IPS-15b (cell line): ENCODE data around the gene NUDT21.

Experiments
- H3K27me3 ChIP-seq: one replicate; pipeline ENCODE4 v1.6.1; 2013; ENCODE audit warnings: low read length; ENCODE audit not compliant: control insufficient read depth, insufficient read depth
- H3K36me3 ChIP-seq: one replicate; pipeline ENCODE4 v1.6.1; 2013; ENCODE audit warnings: low read length; ENCODE audit not compliant: control insufficient read depth, insufficient read depth
- H3K4me1 ChIP-seq: one replicate; pipeline ENCODE4 v1.6.1; 2013; ENCODE audit warnings: mild to moderate bottlenecking, low read length; ENCODE audit not compliant: control insufficient read depth, insufficient read depth
- H3K4me3 ChIP-seq: one replicate; pipeline ENCODE4 v1.5.1; 2013; ENCODE audit warnings: low read depth, low read length
- H3K9ac ChIP-seq: one replicate; pipeline ENCODE4 v1.6.1; 2013; ENCODE audit warnings: low read depth, mild to moderate bottlenecking, low read length
- H3K9me3 ChIP-seq: one replicate; pipeline ENCODE4 v1.6.1; 2013; ENCODE audit warnings: mild to moderate bottlenecking, low read length; ENCODE audit not compliant: control insufficient read depth, insufficient read depth

The NUDT21 gene

GRCh38 chr16:56457927-56458470, 6.9 kb upstream of the NUDT21 start:
- Histone ChIP-seq H3K36me3 (peaks cover 19% of the 10 kb centered on the region), H3K27me3 (no peaks in the 10 kb centered on the region), H3K9me3 (no peaks in the 10 kb centered on the region), H3K4me3 (no peak overlapping the region), H3K4me1 (no peaks in the 10 kb centered on the region), H3K9ac (no peak overlapping the region)

DNA sequence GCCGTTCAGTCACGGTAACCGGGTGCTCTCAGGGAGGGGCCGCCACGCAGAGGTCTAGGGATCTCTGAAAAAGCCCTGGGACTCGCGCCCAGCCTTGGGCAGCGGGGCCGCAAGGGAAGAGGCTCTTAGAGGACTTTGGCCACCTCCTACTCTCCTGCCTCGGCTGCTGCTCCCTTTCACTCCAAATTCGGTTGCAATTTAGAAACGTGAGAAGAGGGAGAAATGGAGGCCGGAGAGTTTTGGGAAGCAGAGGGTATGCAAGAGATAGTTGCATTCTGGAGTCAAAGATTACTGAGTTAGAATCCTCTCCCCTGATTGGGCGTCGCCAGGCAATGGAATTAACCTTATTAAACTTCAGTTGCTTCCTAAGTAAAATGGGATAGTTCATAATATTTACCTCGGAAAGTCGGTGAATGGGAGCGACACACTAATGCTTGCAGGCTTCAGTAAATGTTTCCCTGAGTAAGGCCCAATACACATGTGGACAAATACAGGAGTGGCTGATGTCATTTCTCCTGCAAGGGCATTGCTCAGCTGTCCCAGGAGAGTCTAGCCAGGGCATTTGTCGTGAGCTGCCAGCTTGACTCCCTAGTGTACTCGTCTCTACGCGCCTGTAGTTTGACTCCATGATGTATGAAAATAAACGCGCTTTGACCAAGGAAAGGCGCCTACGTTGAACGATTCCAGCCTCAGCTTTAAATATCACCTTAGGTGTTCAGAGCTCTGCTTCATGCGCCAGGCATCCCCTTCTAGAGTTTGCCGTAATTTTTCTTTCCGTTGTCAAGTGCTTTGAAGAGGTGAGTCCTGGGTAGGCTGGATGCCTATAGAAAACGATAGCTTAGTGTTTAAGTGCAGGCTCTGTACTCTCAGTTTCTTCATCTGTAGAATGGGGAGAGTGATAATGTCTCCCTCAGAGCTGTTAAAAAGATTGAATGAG, 889 bp upstream of the NUDT21 start:
- peaks cover 10% of the 10 kb centered on the region for H3K36me3 ChIP-seq
- peak overlapping the region; percentile 96 for H3K4me3 ChIP-seq
- H3K9ac ChIP-seq = peak overlapping the region; percentile 86
- no peaks in the 10 kb centered on the region for H3K27me3 ChIP-seq
- peaks cover 14% of the 10 kb centered on the region for H3K4me1 ChIP-seq
- no peaks in the 10 kb centered on the region for H3K9me3 ChIP-seq

- Histone ChIP-seq H3K36me3 (peaks cover 2% of the 10 kb centered on the region), H3K27me3 (no peaks in the 10 kb centered on the region), H3K9ac (peak overlapping the region; percentile 79)
These were observed 702 bp downstream of the NUDT21 start for GRCh38 chr16:56450275-56450985.

DNA sequence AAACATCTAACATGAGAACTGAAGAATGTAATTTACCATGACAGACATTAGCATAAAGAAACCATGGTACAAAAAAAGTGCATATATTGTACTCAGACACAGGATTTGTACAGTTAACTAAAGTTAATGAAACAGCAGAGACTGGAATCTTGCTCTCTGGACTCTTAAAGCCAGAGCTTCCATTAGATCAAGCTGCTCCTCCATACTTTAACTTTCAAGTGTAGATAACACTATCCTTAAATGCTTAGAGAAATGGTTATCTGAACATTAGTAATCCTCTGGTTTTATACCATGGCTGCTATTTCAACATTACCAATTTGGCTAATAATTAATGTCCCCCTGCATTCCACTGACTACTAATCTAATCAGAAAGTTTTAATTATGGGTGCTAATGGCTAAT, 3.1 kb downstream of the NUDT21 start:
- Histone ChIP-seq H3K36me3 (peaks cover 5% of the 10 kb centered on the region), H3K4me3 (no peak overlapping the region), H3K27me3 (no peaks in the 10 kb centered on the region), H3K9ac (peak overlapping the region; percentile 26), H3K9me3 (no peaks in the 10 kb centered on the region), H3K4me1 (peaks cover 14% of the 10 kb centered on the region)

More at GRCh38 chr16:56450275-56450985, 702 bp downstream of the NUDT21 start:
- Histone ChIP-seq H3K9me3 (no peaks in the 10 kb centered on the region), H3K4me3 (peak overlapping the region; percentile 96), H3K4me1 (peaks cover 14% of the 10 kb centered on the region)

- H3K27me3 ChIP-seq = no peaks in the 10 kb centered on the region
- H3K36me3 ChIP-seq = peaks cover 5% of the 10 kb centered on the region
- no peak overlapping the region for H3K9ac ChIP-seq
- no peaks in the 10 kb centered on the region for H3K9me3 ChIP-seq
- peaks cover 9% of the 10 kb centered on the region for H3K4me1 ChIP-seq
- H3K4me3 ChIP-seq = no peak overlapping the region
These were observed 3.8 kb downstream of the NUDT21 start for GRCh38 chr16:56447286-56447685.

DNA sequence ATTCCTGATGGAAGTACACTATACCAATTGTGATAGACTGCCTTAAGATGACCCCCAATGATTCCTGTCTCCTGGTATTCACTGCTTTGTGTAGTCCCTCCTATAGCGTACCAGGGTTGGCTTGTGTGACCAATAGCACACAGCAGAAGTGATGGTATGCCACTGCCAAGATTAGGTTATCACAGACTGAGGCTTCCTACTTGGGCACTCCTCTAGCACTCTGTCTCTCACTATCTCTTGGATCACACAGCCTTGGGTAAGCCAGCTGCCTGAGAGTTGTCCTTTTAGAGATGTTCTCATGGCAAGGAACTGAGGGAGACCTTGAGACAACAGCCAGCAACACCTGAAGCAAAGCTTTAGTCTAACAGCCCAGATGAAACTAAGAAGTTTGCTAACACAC, 13.1 kb downstream of the NUDT21 start:
- Histone ChIP-seq H3K9me3 (no peaks in the 10 kb centered on the region), H3K9ac (no peak overlapping the region), H3K36me3 (peaks cover 15% of the 10 kb centered on the region), H3K4me1 (no peaks in the 10 kb centered on the region), H3K27me3 (no peaks in the 10 kb centered on the region), H3K4me3 (no peak overlapping the region)

DNA sequence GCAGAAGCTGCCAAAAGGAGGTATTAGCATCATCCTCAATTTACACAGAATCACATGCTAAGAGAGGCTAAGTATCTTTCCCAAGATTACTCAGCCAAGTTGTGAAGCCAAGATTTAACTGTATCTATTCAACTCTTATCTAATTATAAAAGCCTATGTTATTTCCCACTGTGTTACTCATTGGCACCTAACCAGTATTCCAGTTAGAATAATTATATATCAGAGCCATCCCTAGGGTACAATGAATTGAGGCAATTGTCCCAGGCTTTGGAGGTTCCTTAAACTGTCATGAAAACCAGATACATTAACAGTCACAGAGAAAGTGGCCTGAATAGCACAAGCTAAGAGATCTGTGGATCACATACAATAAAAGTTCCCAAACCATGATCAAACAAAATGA, 14.9 kb downstream of the NUDT21 start:
- Histone ChIP-seq H3K9ac (no peak overlapping the region), H3K4me3 (no peak overlapping the region), H3K27me3 (no peaks in the 10 kb centered on the region), H3K36me3 (peaks cover 15% of the 10 kb centered on the region), H3K9me3 (no peaks in the 10 kb centered on the region), H3K4me1 (no peaks in the 10 kb centered on the region)

DNA sequence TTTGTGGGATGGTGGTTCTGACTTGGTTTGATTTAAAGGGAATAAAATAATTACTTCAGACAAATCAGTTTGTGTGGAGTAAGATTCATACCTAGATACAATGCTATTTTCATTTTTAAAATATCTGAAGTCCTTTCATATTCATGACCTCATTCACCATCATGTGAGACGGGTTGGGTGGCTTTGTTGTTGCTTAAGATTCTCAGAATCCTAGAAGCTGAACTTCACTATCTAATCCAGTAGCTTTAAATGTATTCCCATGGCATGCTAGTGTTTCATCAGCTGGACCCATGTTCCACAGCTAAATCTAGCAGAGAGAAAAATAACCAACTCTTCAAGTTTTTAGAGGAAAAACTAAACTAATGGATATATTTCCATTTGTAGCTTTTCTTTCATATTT, 23.0 kb downstream of the NUDT21 start:
- H3K27me3 ChIP-seq = peaks cover 7% of the 10 kb centered on the region
- peaks cover 10% of the 10 kb centered on the region for H3K4me1 ChIP-seq
- H3K9me3 ChIP-seq = no peaks in the 10 kb centered on the region
- no peak overlapping the region for H3K4me3 ChIP-seq
- no peaks in the 10 kb centered on the region for H3K36me3 ChIP-seq
- H3K9ac ChIP-seq = no peak overlapping the region

DNA sequence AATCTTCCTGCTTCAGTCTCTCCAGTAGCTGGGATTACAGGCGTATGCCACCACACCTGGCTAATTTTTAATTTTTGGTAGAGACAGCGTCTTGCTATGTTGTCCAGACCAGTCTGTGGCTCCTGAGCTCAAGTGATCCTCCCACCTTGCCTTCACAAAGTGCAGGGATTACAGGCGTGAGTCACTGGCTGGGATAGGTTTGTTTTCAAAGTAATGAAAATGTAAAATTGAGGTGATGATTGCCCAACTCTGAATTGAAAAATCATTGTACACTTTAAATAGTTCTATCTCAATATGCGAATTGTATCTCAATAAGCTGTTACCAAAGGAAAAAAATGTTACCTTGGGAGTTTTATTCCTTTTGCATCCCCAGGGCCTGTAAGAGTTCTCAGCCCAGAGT, 24.5 kb downstream of the NUDT21 start:
- no peaks in the 10 kb centered on the region for H3K36me3 ChIP-seq
- H3K4me3 ChIP-seq = no peak overlapping the region
- peaks cover 7% of the 10 kb centered on the region for H3K27me3 ChIP-seq
- H3K4me1 ChIP-seq = peaks cover 14% of the 10 kb centered on the region
- H3K9ac ChIP-seq = no peak overlapping the region
- H3K9me3 ChIP-seq = no peaks in the 10 kb centered on the region

DNA sequence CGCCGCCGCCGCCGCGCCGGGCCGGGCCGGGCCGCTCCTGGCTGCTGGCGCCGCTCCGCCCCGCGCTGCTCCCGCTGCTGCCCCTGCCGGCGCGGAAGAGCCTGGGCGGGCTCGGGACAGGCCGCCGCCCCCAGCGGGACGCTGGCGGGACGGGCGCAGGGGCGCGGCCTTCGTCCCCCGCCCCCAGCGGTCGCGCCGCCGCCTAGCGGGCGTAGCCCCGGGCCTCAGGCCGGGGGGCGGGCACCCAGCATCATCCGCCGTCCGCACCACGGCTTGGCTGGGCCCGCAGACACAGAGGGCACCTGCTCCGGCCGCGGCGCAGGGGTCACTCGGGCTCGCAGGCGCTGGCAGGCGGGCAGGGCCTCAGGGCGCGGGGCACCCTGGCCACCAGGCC, 25.7 kb downstream of the NUDT21 start, which contains the start of gene AMFR:
Gene AMFR, minus strand, starts transcription at position 107 of the 394 bp plus-strand sequence. CDS start 218 bp downstream, outside the sequence.
- no peak within 1 kb of the TSS for H3K9ac ChIP-seq
- H3K9me3 ChIP-seq = no peaks in the 10 kb centered on the region
- H3K27me3 ChIP-seq = peaks cover 7% of the 10 kb centered on the region
- peaks cover 14% of the 10 kb centered on the region for H3K4me1 ChIP-seq
- H3K36me3 ChIP-seq = no peaks in the 10 kb centered on the region
- peak within 1 kb of the TSS; percentile 62 for H3K4me3 ChIP-seq

DNA sequence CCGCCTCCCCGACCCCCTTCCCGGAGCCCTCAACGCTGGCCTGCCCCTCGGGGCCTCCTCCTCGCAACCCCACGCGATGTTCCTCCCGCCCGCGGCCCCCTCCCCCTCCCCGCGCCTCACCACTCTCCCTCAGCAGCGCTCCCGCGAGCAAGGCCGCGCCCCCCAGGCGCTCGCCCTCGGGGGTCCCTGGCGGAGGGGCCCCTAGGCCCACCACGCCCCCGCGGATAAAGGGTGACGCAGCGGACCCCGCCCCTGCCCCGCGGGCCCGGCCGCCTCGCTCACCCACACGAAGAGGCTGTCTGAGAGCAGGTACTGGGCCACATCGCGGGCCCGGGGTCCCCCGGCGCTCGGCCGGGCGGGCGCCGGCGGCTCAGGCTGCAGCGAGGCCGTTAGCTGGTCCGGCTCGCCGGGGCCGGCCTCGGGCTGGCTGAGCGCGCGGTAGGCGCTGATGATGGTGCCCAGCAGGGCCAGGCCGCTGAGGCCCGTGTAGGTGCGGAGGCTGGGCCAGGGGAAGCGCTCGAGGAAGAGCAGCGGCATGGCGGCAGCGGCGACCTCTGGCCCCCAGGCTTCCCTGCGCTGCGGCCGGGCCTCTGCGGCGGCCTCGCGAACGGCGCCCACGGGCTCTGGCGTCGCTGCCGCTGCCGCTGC, 26.2 kb downstream of the NUDT21 start:
- Histone ChIP-seq H3K36me3 (no peaks in the 10 kb centered on the region), H3K4me3 (peak overlapping the region; percentile 62)

More for the DNA sequence above, 26.2 kb downstream of the NUDT21 start:
- Histone ChIP-seq H3K27me3 (peaks cover 7% of the 10 kb centered on the region), H3K9me3 (no peaks in the 10 kb centered on the region), H3K4me1 (peaks cover 14% of the 10 kb centered on the region), H3K9ac (no peak overlapping the region)
